IMR-90 (cell line): Measurements from ENCODE around the gene CPAMD8. TPM values are rescaled to one million over a fixed set of nuclear protein-coding genes. Genes with fewer than 3 reads are reported as not detected.

Experiments used
- ATAC-seq: fragments of 200-7000 bp; cut with Tn5 transposase; 2 replicates; pipeline ENCODE4 v1.9.1; 2020; ENCODE audit warnings: low read depth, mild to moderate bottlenecking, moderate library complexity
- BruUV-seq: library from RNA; stranded (reverse); fragments of 400-500 nt; replicated peaks from 2 replicates; lab custom pipeline; 2021; lab: Mats Ljungman, UMichigan
- CTCF ChIA-PET: fragments of 300-600 bp; formaldehyde crosslinking; extraction: SDS; loops from one replicate; lab custom pipeline; 2021; ENCODE audit warnings: antibody characterized with exemption; lab: Yijun Ruan, JAX
- POLR2A ChIA-PET: fragments of 300-600 bp; sonication (Branson Sonifier 250); formaldehyde crosslinking; loops from one replicate; lab custom pipeline; 2022; ENCODE audit warnings: antibody characterized with exemption; ENCODE audit not compliant: unreplicated experiment; lab: Charles Lee
- DNase-seq: peaks from one replicate; pipeline ENCODE4 v3.0.0; 2013
- H2AFZ ChIP-seq: replicated peaks from 2 replicates; pipeline ENCODE3; 2013; ENCODE audit warnings: low read length, mild to moderate bottlenecking; ENCODE audit not compliant: poor library complexity
- H2AK5ac ChIP-seq: 2 replicates; pipeline ENCODE4 v1.6.1; 2013; ENCODE audit warnings: low read depth, low read length, inconsistent platforms
- H2AK9ac ChIP-seq: replicated peaks from 2 replicates; pipeline ENCODE3; 2013; ENCODE audit warnings: mild to moderate bottlenecking, low read depth, low read length, moderate library complexity; ENCODE audit not compliant: poor library complexity
- H2BK120ac ChIP-seq: 2 replicates; pipeline ENCODE4 v1.6.1; 2013; ENCODE audit warnings: low read depth, low read length, inconsistent platforms
- H2BK15ac ChIP-seq: 3 replicates; pipeline ENCODE4 v1.6.1; 2013; ENCODE audit warnings: low read depth, low read length, inconsistent platforms
- H2BK20ac ChIP-seq: 2 replicates; pipeline ENCODE4 v1.6.1; 2013; ENCODE audit warnings: low read depth, mild to moderate bottlenecking, inconsistent platforms, low read length, moderate library complexity
- H2BK5ac ChIP-seq: 2 replicates; pipeline ENCODE4 v1.6.1; 2013; ENCODE audit warnings: mild to moderate bottlenecking, low read depth, low read length, inconsistent platforms; ENCODE audit not compliant: poor library complexity, severe bottlenecking
- H3K14ac ChIP-seq: replicated peaks from 2 replicates; pipeline ENCODE4 v1.6.1; 2013; ENCODE audit warnings: low read depth, low read length, inconsistent platforms
- H3K18ac ChIP-seq: 2 replicates; pipeline ENCODE4 v1.6.1; 2013; ENCODE audit warnings: low read depth, low read length, control low read depth
- H3K23ac ChIP-seq: 2 replicates; pipeline ENCODE4 v1.6.1; 2013; ENCODE audit warnings: low read depth, low read length, inconsistent platforms
- H3K27ac ChIP-seq: 2 replicates; pipeline ENCODE4 v1.5.1; 2013; ENCODE audit warnings: mild to moderate bottlenecking, control low read depth, low read length; ENCODE audit not compliant: insufficient read depth
- H3K27me3 ChIP-seq: 2 replicates; pipeline ENCODE4 v1.6.1; 2013; ENCODE audit warnings: low read length; ENCODE audit not compliant: control insufficient read depth, insufficient read depth
- H3K36me3 ChIP-seq: 2 replicates; pipeline ENCODE4 v1.6.1; 2013; ENCODE audit warnings: low read length, mixed read lengths; ENCODE audit not compliant: control insufficient read depth, insufficient read depth
- H3K4ac ChIP-seq: 2 replicates; pipeline ENCODE4 v1.6.1; 2013; ENCODE audit warnings: low read depth, low read length, inconsistent platforms
- H3K4me1 ChIP-seq: 2 replicates; pipeline ENCODE4 v1.6.1; 2013; ENCODE audit warnings: low read length, mixed read lengths; ENCODE audit not compliant: control insufficient read depth, insufficient read depth
- H3K4me2 ChIP-seq: 2 replicates; pipeline ENCODE4 v1.6.1; 2013; ENCODE audit warnings: low read depth, mild to moderate bottlenecking, control low read depth, low read length, moderate library complexity
- H3K4me3 ChIP-seq: 2 replicates; pipeline ENCODE4 v1.5.1; 2013; ENCODE audit warnings: low read depth, mild to moderate bottlenecking, control low read depth, low read length, moderate library complexity; ENCODE audit not compliant: insufficient read depth
- H3K56ac ChIP-seq: 2 replicates; pipeline ENCODE4 v1.6.1; 2013; ENCODE audit warnings: low read length, inconsistent platforms; ENCODE audit not compliant: insufficient read depth; ENCODE audit errors: extremely low read depth
- H3K79me1 ChIP-seq, 2 experiments: 2 replicates each; pipeline ENCODE4 v1.6.1; 2013; ENCODE audit warnings: low read length in 2 of 2, inconsistent platforms in 1 of 2, low read depth in 1 of 2
- H3K9ac ChIP-seq: 2 replicates; pipeline ENCODE4 v1.6.1; 2013; ENCODE audit warnings: low read depth, low read length, control low read depth
- H3K9me1 ChIP-seq: 2 replicates; pipeline ENCODE4 v1.6.1; 2013; ENCODE audit warnings: low read length, inconsistent platforms; ENCODE audit not compliant: insufficient read depth
- H3K9me3 ChIP-seq: 2 replicates; pipeline ENCODE4 v1.6.1; 2013; ENCODE audit warnings: low read length; ENCODE audit not compliant: control insufficient read depth, insufficient read depth
- H4K20me1 ChIP-seq: 2 replicates; pipeline ENCODE4 v1.6.1; 2013; ENCODE audit warnings: low read length, inconsistent platforms; ENCODE audit not compliant: insufficient read depth
- H4K5ac ChIP-seq: 2 replicates; pipeline ENCODE4 v1.6.1; 2013; ENCODE audit warnings: mild to moderate bottlenecking, low read depth, low read length, control low read depth
- H4K8ac ChIP-seq, 2 experiments: 2 replicates each; pipeline ENCODE4 v1.6.1; 2013; ENCODE audit warnings: low read depth in 2 of 2, low read length in 2 of 2, control low read depth in 1 of 2, inconsistent platforms in 1 of 2
- H4K91ac ChIP-seq: 2 replicates; pipeline ENCODE4 v1.6.1; 2013; ENCODE audit warnings: low read depth, low read length, inconsistent platforms; ENCODE audit not compliant: insufficient read depth
- MAZ ChIP-seq: IDR thresholded peaks from 2 replicates; pipeline ENCODE4 v1.6.1; 2012; ENCODE audit warnings: low read depth, mild to moderate bottlenecking, low read length, improper control_type of control experiment, moderate library complexity, borderline replicate concordance
- NFE2L2 ChIP-seq: fragments of 150-350 bp; IDR thresholded peaks from 2 replicates; pipeline ENCODE4 v1.6.1; 2016; ENCODE audit warnings: low read depth, mild to moderate bottlenecking, low read length
- POLR2A ChIP-seq: IDR thresholded peaks from 2 replicates; pipeline ENCODE4 v1.6.1; 2012; ENCODE audit warnings: mild to moderate bottlenecking, low read depth, low read length
- RAD21 ChIP-seq: IDR thresholded peaks from 2 replicates; pipeline ENCODE4 v1.6.1; 2012; ENCODE audit warnings: low read length, improper control_type of control experiment
- SMC3 ChIP-seq: fragments of 150-350 bp; IDR thresholded peaks from 2 replicates; pipeline ENCODE4 v1.6.1; 2016; ENCODE audit warnings: low read depth, mild to moderate bottlenecking, antibody characterized with exemption, low read length, moderate library complexity
- WGBS, 2 experiments: methylation state at CpG; one replicate each; pipeline versions ENCODE4 v1.1.5 to v1.1.7; 2013; ENCODE audit warnings: missing lambda C conversion rate in 2 of 2; ENCODE audit not compliant: insufficient read length in 1 of 2; ENCODE audit errors: extremely low coverage in 2 of 2; 5-methylcytosine and 5-hydroxymethylcytosine counted together
- dilution Hi-C: fragments of 300-500 bp; cut with HindIII; formaldehyde crosslinking; loops from one replicate; pipeline ENCODE4 v1.14.3; 2018; ENCODE audit warnings: low sequenced_read_pairs; ENCODE audit not compliant: unreplicated experiment
- in situ Hi-C: fragments of 300-500 bp; cut with MboI; formaldehyde crosslinking; loops from 3 replicates; pipeline ENCODE4 v1.14.3; 2019; ENCODE audit warnings: low sequenced_read_pairs, inconsistent platforms, mixed read lengths
- intact Hi-C: fragments of 100-400 bp; cut with micrococcal nuclease; formaldehyde crosslinking; loops from 2 replicates; pipeline ENCODE4 v1.10.0; 2022
- polyA plus RNA-seq, 3 experiments: library from polyadenylated mRNA; depleted of rRNA; stranded (reverse); fragments of >200 nt; gene quantifications; 2 replicates each; pipeline ENCODE4 v1.2.3, GENCODE V29; 2012; ENCODE audit warnings: low replicate concordance in 1 of 3
- total RNA-seq: library from RNA; depleted of rRNA; stranded (reverse); fragments of >200 nt; gene quantifications from 2 replicates; pipeline ENCODE4 v1.2.3, GENCODE V29; 2012
- TF ChIP-seq, protein P1 (sequence below): fragments of 150-350 bp; IDR thresholded peaks from 2 replicates; pipeline ENCODE4 v1.6.1; 2017; ENCODE audit warnings: mild to moderate bottlenecking, antibody characterized with exemption, low read length, low read depth

The CPAMD8 gene
- total and polyA plus RNA-seq, 2 of the 4 experiments (the other 2 are of a cell fraction) = 0.36 to 0.79 TPM

DNA sequence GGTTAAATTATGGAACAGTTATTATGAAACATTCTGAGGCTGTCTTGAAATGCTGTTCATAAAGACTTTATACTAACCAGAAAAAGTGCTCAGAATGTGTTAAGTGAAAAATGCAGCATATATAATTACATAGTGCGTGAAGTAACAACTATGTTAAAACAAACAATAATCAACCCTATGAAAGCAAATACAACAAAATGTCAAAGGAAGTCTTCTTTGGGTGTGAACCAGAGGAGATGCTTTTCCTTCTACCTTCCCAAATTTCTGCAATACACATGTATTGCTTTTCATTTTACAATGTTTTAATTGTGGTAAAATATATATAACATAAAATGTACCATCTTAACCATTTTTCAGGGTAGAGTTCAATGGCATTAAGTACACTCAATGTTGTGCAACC, 92.1 kb downstream of the CPAMD8 start:
- no peak for DNase-seq
- Histone ChIP-seq H2BK20ac (no peak overlapping the region), H3K27me3 (no peaks in the 10 kb centered on the region; the same call in 1 of the 2 replicates), H2AK9ac (no peak overlapping the region), H4K20me1 (no peaks in the 10 kb centered on the region), H3K14ac (no peak overlapping the region), H2AFZ (no peak overlapping the region), H3K9me1 (no peaks in the 10 kb centered on the region), H3K18ac (no peak overlapping the region), H2BK15ac (no peak overlapping the region), H3K27ac (no peak overlapping the region), H4K5ac (no peak overlapping the region), H4K91ac (no peak overlapping the region), H4K8ac (no peak overlapping the region), H3K9me3 (peaks cover 2% of the 10 kb centered on the region; the same call in 1 of the 2 replicates), H3K56ac (no peak overlapping the region), H3K4me3 (no peak overlapping the region), H3K4ac (no peak overlapping the region), H3K9ac (no peak overlapping the region), H2BK5ac (no peak overlapping the region), H2AK5ac (no peak overlapping the region), H3K36me3 (no peaks in the 10 kb centered on the region), H2BK120ac (no peak overlapping the region), H3K23ac (no peak overlapping the region), H3K4me1 (no peaks in the 10 kb centered on the region), H3K4me2 (no peak overlapping the region), H3K79me1 (no peaks in the 10 kb centered on the region)
- dilution Hi-C loops = no loop called here
- ChIA-PET CTCF (no interaction called here), POLR2A (no interaction called here)
- no CpG with 5 or more reads among the region's 1 CpG for WGBS, 2 experiments
- no peak for ATAC-seq
- in situ Hi-C loops = no loop called here
- intact Hi-C loops = no loop called here
- TF ChIP-seq POLR2A (no peak), NFE2L2 (no peak), RAD21 (no peak), MAZ (no peak), SMC3 (no peak)
- TF ChIP-seq, protein P1, sequence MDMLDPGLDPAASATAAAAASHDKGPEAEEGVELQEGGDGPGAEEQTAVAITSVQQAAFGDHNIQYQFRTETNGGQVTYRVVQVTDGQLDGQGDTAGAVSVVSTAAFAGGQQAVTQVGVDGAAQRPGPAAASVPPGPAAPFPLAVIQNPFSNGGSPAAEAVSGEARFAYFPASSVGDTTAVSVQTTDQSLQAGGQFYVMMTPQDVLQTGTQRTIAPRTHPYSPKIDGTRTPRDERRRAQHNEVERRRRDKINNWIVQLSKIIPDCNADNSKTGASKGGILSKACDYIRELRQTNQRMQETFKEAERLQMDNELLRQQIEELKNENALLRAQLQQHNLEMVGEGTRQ = no peak
- no TSS peak for BruUV-seq
